Measurements from ENCODE around the gene BTBD16. TPM values are rescaled to one million over a fixed set of nuclear protein-coding genes. Genes with fewer than 3 reads are reported as not detected.

BTBD16 gene
- total RNA-seq, 3 donors from 2014 or later, result 0.29 TPM; not detected in 2

DNA sequence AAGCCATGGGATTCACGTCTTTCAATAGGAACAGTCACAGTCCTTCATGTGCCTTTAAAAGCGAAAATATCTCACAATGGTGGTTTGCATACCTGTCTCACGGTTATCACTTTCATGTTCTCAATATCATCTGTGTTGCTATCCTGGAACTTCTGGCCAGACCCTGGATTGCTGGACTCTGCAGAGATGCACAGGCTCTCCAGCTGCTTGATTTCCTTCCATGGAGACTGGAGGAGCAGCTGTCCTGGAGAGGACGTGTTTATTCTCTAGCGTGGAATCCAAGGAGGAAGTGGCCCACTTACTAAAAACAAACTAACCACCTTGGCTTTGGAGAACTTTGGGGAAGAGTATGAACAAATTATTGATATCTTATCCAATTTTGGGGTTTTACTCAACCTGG is 16.5 kb downstream of the BTBD16 start:
- TF ChIP-seq, protein P1, sequence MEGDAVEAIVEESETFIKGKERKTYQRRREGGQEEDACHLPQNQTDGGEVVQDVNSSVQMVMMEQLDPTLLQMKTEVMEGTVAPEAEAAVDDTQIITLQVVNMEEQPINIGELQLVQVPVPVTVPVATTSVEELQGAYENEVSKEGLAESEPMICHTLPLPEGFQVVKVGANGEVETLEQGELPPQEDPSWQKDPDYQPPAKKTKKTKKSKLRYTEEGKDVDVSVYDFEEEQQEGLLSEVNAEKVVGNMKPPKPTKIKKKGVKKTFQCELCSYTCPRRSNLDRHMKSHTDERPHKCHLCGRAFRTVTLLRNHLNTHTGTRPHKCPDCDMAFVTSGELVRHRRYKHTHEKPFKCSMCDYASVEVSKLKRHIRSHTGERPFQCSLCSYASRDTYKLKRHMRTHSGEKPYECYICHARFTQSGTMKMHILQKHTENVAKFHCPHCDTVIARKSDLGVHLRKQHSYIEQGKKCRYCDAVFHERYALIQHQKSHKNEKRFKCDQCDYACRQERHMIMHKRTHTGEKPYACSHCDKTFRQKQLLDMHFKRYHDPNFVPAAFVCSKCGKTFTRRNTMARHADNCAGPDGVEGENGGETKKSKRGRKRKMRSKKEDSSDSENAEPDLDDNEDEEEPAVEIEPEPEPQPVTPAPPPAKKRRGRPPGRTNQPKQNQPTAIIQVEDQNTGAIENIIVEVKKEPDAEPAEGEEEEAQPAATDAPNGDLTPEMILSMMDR (IDR thresholded peaks at IDR 0.05), result no peak
- TF ChIP-seq POLR2A (IDR thresholded peaks at IDR 0.05) (no peak), POLR2AphosphoS5 (IDR thresholded peaks at IDR 0.05) (no peak)
- Histone ChIP-seq H3K27me3 (no peaks in the 10 kb centered on the region), H3K4me1 (no peaks in the 10 kb centered on the region), H3K4me3 (no peak overlapping the region), H3K36me3 (no peaks in the 10 kb centered on the region), H3K9me3 (no peaks in the 10 kb centered on the region), H3K27ac (no peak overlapping the region)
- intact Hi-C loops (cut with DNase I; ENCODE audit: low total_unique reads), result no loop called here
- DNase-seq (ENCODE audit: low spot score in 2 of 2), result no peak

DNA sequence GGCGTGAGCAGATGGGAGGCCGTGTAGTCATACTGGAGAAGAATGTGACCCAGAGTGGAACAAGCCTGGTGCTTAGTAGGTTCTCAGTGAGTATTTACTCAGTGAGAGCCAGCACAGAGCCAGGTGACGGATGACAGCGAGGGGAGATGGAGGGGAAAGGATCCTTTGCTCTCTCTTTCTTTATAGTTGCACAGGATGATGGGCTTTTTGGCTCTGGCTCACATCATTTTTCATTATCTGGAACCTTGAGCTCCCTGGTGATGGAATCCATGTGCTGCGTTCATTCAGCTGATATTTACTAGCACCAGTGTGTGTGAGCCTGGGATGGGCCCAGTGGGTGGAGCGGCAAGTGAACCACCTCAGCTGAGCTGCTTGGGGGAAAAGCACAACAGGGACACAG is 17.2 kb downstream of the BTBD16 start:
- TF ChIP-seq, protein P1 (IDR thresholded peaks at IDR 0.05), result no peak
- TF ChIP-seq POLR2AphosphoS5 (IDR thresholded peaks at IDR 0.05), result no peak
- TF ChIP-seq POLR2A (IDR thresholded peaks at IDR 0.05), result no peak
- no peaks in the 10 kb centered on the region for H3K9me3 ChIP-seq
- no peak overlapping the region for H3K27ac ChIP-seq
- no peaks in the 10 kb centered on the region for H3K27me3 ChIP-seq
- no peaks in the 10 kb centered on the region for H3K36me3 ChIP-seq
- intact Hi-C loops (cut with DNase I; ENCODE audit: low total_unique reads), result no loop called here
- DNase-seq (ENCODE audit: low spot score in 2 of 2), result no peak
- H3K4me3 ChIP-seq, result no peak overlapping the region
- H3K4me1 ChIP-seq, result no peaks in the 10 kb centered on the region

DNA sequence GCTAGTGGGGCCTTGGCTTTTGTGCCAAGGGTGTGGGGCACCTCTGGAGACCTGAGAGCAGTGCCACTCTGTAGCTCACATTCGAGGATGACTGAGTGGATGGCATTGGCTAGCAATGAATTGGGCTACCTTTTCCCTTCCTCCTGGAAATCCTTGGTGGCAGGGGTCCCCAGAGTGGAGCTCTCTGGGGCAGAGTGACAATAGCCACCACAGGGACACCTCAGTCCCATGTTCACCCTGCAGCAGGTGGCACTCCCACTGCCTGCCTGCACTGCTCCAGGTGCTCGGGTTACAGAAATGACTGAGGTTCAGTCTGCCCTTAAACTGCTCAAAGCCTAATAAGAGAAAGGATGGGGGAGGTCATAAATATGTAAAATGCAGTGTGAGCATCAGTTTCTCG is 17.8 kb downstream of the BTBD16 start:
- Histone ChIP-seq H3K4me1 (no peaks in the 10 kb centered on the region), H3K36me3 (no peaks in the 10 kb centered on the region), H3K4me3 (no peak overlapping the region), H3K27ac (no peak overlapping the region), H3K9me3 (no peaks in the 10 kb centered on the region), H3K27me3 (no peaks in the 10 kb centered on the region)
- intact Hi-C loops (cut with DNase I; ENCODE audit: low total_unique reads), result no loop called here
- no peak for DNase-seq (ENCODE audit: low spot score in 2 of 2)
- TF ChIP-seq, protein P1 (IDR thresholded peaks at IDR 0.05), result no peak

DNA sequence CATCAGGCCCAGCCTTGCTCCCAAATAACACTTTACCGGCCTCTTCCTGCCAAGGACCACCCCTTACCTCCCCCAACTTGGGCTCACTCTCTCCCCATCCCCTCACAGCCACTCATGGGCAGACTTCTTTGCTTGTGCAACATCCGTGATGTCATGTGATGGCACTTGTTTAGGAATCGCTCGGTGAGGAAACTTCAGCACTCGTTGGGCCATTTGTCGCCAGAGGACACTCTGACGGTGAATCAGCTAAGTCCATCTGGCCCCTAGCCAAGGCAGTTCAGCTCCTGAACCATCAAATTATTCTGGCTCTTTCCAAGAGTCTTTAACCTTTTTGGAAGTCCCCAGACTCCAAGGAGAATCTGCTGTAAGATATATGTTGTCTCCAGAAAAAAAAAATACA is 19.2 kb downstream of the BTBD16 start:
- intact Hi-C loops (cut with DNase I; ENCODE audit: low total_unique reads), result loop anchor here (10.0 kb wide), 1 partner anchor 274 kb away; the partner anchor contains the start of gene DMBT1
- H3K9me3 ChIP-seq, result no peaks in the 10 kb centered on the region
- H3K27me3 ChIP-seq, result no peaks in the 10 kb centered on the region
- H3K36me3 ChIP-seq, result no peaks in the 10 kb centered on the region
- TF ChIP-seq POLR2A (IDR thresholded peaks at IDR 0.05), result no peak
- TF ChIP-seq, protein P1 (IDR thresholded peaks at IDR 0.05), result no peak
- TF ChIP-seq POLR2AphosphoS5 (IDR thresholded peaks at IDR 0.05), result no peak
- H3K27ac ChIP-seq, result no peak overlapping the region
- H3K4me1 ChIP-seq, result no peaks in the 10 kb centered on the region
- DNase-seq (ENCODE audit: low spot score in 2 of 2), result no peak
- no peak overlapping the region for H3K4me3 ChIP-seq

DNA sequence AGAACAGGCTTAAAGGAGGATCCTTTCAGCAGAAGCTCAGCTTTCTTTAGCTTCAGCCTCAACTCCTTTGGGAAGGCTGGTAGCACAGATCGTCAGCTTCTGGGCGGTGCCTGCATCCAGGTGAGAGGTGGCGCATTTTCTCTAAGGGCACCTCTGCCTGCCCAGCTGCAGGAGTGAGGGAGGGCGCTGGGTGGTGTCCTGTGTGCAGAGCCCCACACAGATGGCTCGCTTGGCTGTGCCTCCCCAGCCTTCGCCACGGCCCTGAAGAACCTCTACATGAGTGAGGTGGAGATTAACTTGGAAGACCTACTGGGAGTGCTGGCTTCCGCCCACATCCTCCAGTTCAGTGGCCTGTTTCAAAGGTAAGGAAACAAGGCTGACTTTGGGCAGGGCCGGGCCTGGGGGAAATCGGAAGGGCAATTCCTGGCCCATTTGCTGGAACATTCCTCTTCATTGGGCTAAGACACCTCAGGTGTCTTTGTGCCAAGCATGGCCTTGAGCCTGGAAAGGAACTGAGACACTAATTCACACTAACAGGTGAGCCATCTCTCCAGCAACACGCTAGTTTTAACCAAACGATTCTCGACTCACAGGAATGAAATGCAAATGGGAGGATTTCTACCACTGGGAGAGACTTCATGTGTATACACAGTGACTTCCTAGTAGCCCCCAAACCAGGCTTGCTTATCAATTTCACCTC is 19.9 kb downstream of the BTBD16 start:
- Histone ChIP-seq H3K4me3 (no peak overlapping the region), H3K4me1 (no peaks in the 10 kb centered on the region), H3K36me3 (no peaks in the 10 kb centered on the region), H3K27ac (no peak overlapping the region), H3K9me3 (no peaks in the 10 kb centered on the region), H3K27me3 (no peaks in the 10 kb centered on the region)
- TF ChIP-seq, protein P1 (IDR thresholded peaks at IDR 0.05), result no peak
- intact Hi-C loops (cut with DNase I; ENCODE audit: low total_unique reads), result loop anchor here (10.0 kb wide), 1 partner anchor 274 kb away; the partner anchor contains the start of gene DMBT1
- no peak for DNase-seq (ENCODE audit: low spot score in 2 of 2)

All from breast epithelium (tissue), 4 donors.